DND-41 (cell line): ENCODE results near the gene SMPD3.

ENCODE experiments used
- ATAC-seq: fragments of 200-7000 bp; cut with Tn5 transposase; 3 replicates; pipeline ENCODE4 v1.9.1; 2021; ENCODE audit warnings: low read depth; ENCODE audit not compliant: insufficient read depth
- DNase-seq: peaks from one replicate; pipeline ENCODE4 v3.0.0-alpha.2; 2020
- H2AFZ ChIP-seq: 2 replicates; pipeline ENCODE4 v1.6.0; 2012; ENCODE audit warnings: low read depth, low read length
- H3K27ac ChIP-seq: 2 replicates; pipeline ENCODE4 v1.5.1; 2012; ENCODE audit warnings: low read length, inconsistent platforms
- H3K27me3 ChIP-seq: fragments of 200-600 bp; sonication (generic); 2 replicates; pipeline ENCODE4 v1.6.0; 2012; ENCODE audit warnings: low read length, mild to moderate bottlenecking, inconsistent platforms; ENCODE audit not compliant: insufficient read depth, poor library complexity
- H3K36me3 ChIP-seq: 2 replicates; pipeline ENCODE4 v1.5.1; 2012; ENCODE audit warnings: low read length, inconsistent platforms; ENCODE audit not compliant: insufficient read depth
- H3K4me1 ChIP-seq: 2 replicates; pipeline ENCODE4 v1.5.1; 2012; ENCODE audit warnings: mild to moderate bottlenecking, low read length; ENCODE audit not compliant: insufficient read depth
- H3K4me2 ChIP-seq: 2 replicates; pipeline ENCODE4 v1.6.0; 2012; ENCODE audit warnings: mild to moderate bottlenecking, moderate library complexity, low read length, inconsistent platforms; ENCODE audit not compliant: insufficient read depth
- H3K4me3 ChIP-seq, 2 experiments: fragments of 200-600 bp in 1 of 2; shearing (Covaris generic) in 1 of 2; 2 replicates each; pipeline ENCODE4 v1.5.1; 2012 to 2016; ENCODE audit warnings: inconsistent platforms in 2 of 2, low read length in 2 of 2, mild to moderate bottlenecking in 2 of 2, low read depth in 1 of 2, moderate library complexity in 1 of 2
- H3K79me2 ChIP-seq: 2 replicates; pipeline ENCODE4 v1.6.0; 2012; ENCODE audit warnings: low read length, inconsistent platforms; ENCODE audit not compliant: insufficient read depth
- H3K9ac ChIP-seq: 2 replicates; pipeline ENCODE4 v1.6.0; 2012; ENCODE audit warnings: low read depth, mild to moderate bottlenecking, inconsistent platforms, low read length, moderate library complexity
- H3K9me3 ChIP-seq: 2 replicates; pipeline ENCODE4 v1.5.1; 2012; ENCODE audit warnings: low read length, moderate library complexity, mild to moderate bottlenecking, inconsistent platforms; ENCODE audit not compliant: insufficient read depth, severe bottlenecking
- H4K20me1 ChIP-seq: 2 replicates; pipeline ENCODE4 v1.6.0; 2012; ENCODE audit warnings: low read length; ENCODE audit not compliant: insufficient read depth
- EZH2 ChIP-seq: IDR thresholded peaks from 3 replicates; pipeline ENCODE4 v1.6.1; 2012; ENCODE audit warnings: borderline replicate concordance, low read depth, mild to moderate bottlenecking, moderate library complexity, low read length, inconsistent platforms; ENCODE audit not compliant: severe bottlenecking
- TF ChIP-seq, protein P1 (sequence below): IDR thresholded peaks from 2 replicates; pipeline ENCODE4 v1.5.1; 2012; ENCODE audit warnings: borderline replicate concordance, low read length, moderate library complexity, mild to moderate bottlenecking; ENCODE audit not compliant: poor library complexity, severe bottlenecking; ENCODE audit errors: extremely low read depth

SMPD3 gene

GRCh38 chr16:68375801-68376536, 72.3 kb downstream of the SMPD3 start:
- Histone ChIP-seq H3K4me3 (no peak overlapping the region), H3K36me3 (no peaks in the 10 kb centered on the region), H3K27me3 (no peaks in the 10 kb centered on the region), H2AFZ (no peak overlapping the region), H3K4me1 (peaks cover 94% of the 10 kb centered on the region), H3K9me3 (no peaks in the 10 kb centered on the region), H3K79me2 (peaks cover 59% of the 10 kb centered on the region), H3K4me2 (no peak overlapping the region; the same call in 1 of the 2 replicates), H4K20me1 (no peaks in the 10 kb centered on the region), H3K9ac (peak overlapping the region; percentile 62), H3K27ac (peak overlapping the region; percentile 98)
- no peak for ATAC-seq
- no peak for DNase-seq
- TF ChIP-seq, protein P1, sequence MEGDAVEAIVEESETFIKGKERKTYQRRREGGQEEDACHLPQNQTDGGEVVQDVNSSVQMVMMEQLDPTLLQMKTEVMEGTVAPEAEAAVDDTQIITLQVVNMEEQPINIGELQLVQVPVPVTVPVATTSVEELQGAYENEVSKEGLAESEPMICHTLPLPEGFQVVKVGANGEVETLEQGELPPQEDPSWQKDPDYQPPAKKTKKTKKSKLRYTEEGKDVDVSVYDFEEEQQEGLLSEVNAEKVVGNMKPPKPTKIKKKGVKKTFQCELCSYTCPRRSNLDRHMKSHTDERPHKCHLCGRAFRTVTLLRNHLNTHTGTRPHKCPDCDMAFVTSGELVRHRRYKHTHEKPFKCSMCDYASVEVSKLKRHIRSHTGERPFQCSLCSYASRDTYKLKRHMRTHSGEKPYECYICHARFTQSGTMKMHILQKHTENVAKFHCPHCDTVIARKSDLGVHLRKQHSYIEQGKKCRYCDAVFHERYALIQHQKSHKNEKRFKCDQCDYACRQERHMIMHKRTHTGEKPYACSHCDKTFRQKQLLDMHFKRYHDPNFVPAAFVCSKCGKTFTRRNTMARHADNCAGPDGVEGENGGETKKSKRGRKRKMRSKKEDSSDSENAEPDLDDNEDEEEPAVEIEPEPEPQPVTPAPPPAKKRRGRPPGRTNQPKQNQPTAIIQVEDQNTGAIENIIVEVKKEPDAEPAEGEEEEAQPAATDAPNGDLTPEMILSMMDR, result no peak
- TF ChIP-seq EZH2, result no peak

GRCh38 chr16:68374961-68375660, 73.2 kb downstream of the SMPD3 start:
- H3K79me2 ChIP-seq, result peaks cover 60% of the 10 kb centered on the region
- 0 out of 2 replicates have a peak, but pooled peaks cover 2% of the 10 kb centered on the region for H4K20me1 ChIP-seq
- peak overlapping the region; percentile 5; the same call in 1 of the 2 replicates for H3K9ac ChIP-seq
- peak overlapping the region; percentile 98 for H3K27ac ChIP-seq
- DNase-seq (no peak), ATAC-seq (no peak)
- TF ChIP-seq EZH2, result no peak
- TF ChIP-seq, protein P1, result no peak
- H3K9me3 ChIP-seq, result no peaks in the 10 kb centered on the region
- no peaks in the 10 kb centered on the region for H3K27me3 ChIP-seq
- no peak overlapping the region for H2AFZ ChIP-seq
- no peak overlapping the region for H3K4me2 ChIP-seq
- H3K36me3 ChIP-seq, result peaks cover 6% of the 10 kb centered on the region; the same call in 1 of the 2 replicates
- peaks cover 92% of the 10 kb centered on the region for H3K4me1 ChIP-seq
- H3K4me3 ChIP-seq, result no peak overlapping the region

- Histone ChIP-seq H3K27me3 (no peaks in the 10 kb centered on the region), H4K20me1 (0 out of 2 replicates have a peak, but pooled peaks cover 7% of the 10 kb centered on the region), H3K9ac (0 out of 2 replicates have a peak overlapping the region, but pooled peaks have one; percentile 10), H3K4me2 (no peak overlapping the region), H2AFZ (no peak overlapping the region), H3K27ac (peak overlapping the region; percentile 98; the same call in 1 of the 2 replicates), H3K9me3 (no peaks in the 10 kb centered on the region), H3K36me3 (peaks cover 14% of the 10 kb centered on the region; the same call in 1 of the 2 replicates), H3K4me3 (no peak overlapping the region), H3K79me2 (peaks cover 68% of the 10 kb centered on the region), H3K4me1 (peaks cover 88% of the 10 kb centered on the region)
- DNase-seq, result no peak
- TF ChIP-seq EZH2, result no peak
- TF ChIP-seq, protein P1, result peak; percentile 8
- ATAC-seq, result no peak
Measured at GRCh38 chr16:68374246-68374805, 74.0 kb downstream of the SMPD3 start.
